ENCODE data around the gene EPO. TPM values are rescaled to one million over a fixed set of nuclear protein-coding genes. Genes with fewer than 3 reads are reported as not detected.
"Not testable (repeated sequence)": the region's sequence is repeated elsewhere in the genome, so short reads cannot be mapped to it uniquely, and the experiment has no call there.

Gene EPO
- total and polyA plus RNA-seq, 4 donors, result 0.10 TPM; not detected in 3

DNA sequence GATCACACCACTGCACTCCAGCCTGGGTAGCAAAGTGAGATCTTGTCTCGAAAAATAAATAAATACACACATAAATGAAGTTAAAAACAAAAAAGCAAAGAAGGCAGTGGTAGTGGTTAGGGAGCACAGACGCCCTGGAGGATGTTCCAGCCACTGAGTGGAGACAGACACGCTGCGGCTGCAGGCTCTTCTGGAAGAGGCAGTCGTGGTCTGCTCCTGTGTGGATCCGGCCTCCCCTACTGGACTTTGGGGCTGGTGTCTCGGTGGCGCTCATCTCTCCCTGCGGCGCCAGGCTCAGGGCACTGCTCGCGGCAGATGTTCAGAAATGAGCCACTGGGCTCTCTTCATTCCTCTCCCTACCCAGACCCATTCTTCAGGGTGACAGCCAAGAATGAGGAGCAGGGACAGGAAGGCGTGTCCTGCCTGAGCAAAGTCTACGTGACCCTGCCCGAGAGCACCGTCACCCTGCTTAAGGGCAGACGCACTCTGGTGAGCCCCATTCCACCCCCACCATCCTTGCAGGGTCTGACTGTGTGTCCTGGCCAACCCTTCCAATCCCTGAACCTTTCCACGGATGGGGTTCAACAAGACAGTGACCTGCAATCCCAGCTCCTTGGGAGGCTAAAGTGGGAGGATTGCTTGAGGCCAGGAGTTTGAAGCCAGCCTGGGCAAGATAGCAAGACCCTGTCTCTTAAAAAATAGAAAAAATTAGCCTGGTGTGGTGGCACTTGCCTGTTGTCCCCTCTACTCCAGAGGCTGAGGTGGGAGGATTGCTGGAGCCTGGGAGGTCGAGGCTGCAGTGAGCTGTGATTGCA is 39.3 kb downstream of the EPO start:
- 76 to 81% methylated on average over 19 of the region's 19 CpGs for WGBS, 2 donors
- TF ChIP-seq CTCF (IDR thresholded peaks at IDR 0.05; ENCODE audit: control extremely low read depth, extremely low read depth), result no peak
- no peak for ATAC-seq (ENCODE audit: insufficient read depth, low FRiP score)

GRCh38 chr7:100762841-100763240 is 42.6 kb downstream of the EPO start:
- H3K9me3 ChIP-seq (ENCODE audit: control insufficient read depth in 4 of 4, insufficient read depth in 3 of 4, low read length in 3 of 4); H3K9ac ChIP-seq (ENCODE audit: insufficient read depth in 1 of 2, low read length in 2 of 2); H3K4me3 ChIP-seq; H3K36me3 ChIP-seq (ENCODE audit: control insufficient read depth in 4 of 4, insufficient read depth in 4 of 4, low read length in 4 of 4); H3K27me3 ChIP-seq (ENCODE audit: control insufficient read depth in 3 of 3, insufficient read depth in 3 of 3, low read length in 2 of 3); DNase-seq; H3K27ac ChIP-seq (ENCODE audit: low read depth in 1 of 2, low read length in 1 of 2); ATAC-seq (ENCODE audit: insufficient read depth, low FRiP score); H3K4me1 ChIP-seq (ENCODE audit: control insufficient read depth in 5 of 5, insufficient read depth in 5 of 5, low read length in 5 of 5): not testable (repeated sequence)
- WGBS, 2 donors, result 69 to 70% methylated on average over 5 of the region's 5 CpGs

More for the DNA sequence above, 39.3 kb downstream of the EPO start:
- Histone ChIP-seq H3K4me1 (ENCODE audit: control insufficient read depth in 5 of 5, insufficient read depth in 5 of 5, low read length in 5 of 5) (no peaks in the 10 kb centered on the region), H3K36me3 (ENCODE audit: control insufficient read depth in 4 of 4, insufficient read depth in 4 of 4, low read length in 4 of 4) (no peaks in the 10 kb centered on the region), H3K27me3 (ENCODE audit: control insufficient read depth in 3 of 3, insufficient read depth in 3 of 3, low read length in 2 of 3) (no peaks in the 10 kb centered on the region), H3K4me3 (no peak overlapping the region), H3K9ac (ENCODE audit: insufficient read depth in 1 of 2, low read length in 2 of 2) (no peak overlapping the region), H3K27ac (ENCODE audit: low read depth in 1 of 2, low read length in 1 of 2) (no peak overlapping the region), H3K9me3 (ENCODE audit: control insufficient read depth in 4 of 4, insufficient read depth in 3 of 4, low read length in 3 of 4) (no peaks in the 10 kb centered on the region)
- DNase-seq, result peak in 1 of 3 donors; percentile 7

GRCh38 chr7:100763556-100764140 is 43.4 kb downstream of the EPO start:
- Histone ChIP-seq H3K36me3 (ENCODE audit: control insufficient read depth in 4 of 4, insufficient read depth in 4 of 4, low read length in 4 of 4) (no peaks in the 10 kb centered on the region), H3K4me1 (ENCODE audit: control insufficient read depth in 5 of 5, insufficient read depth in 5 of 5, low read length in 5 of 5) (no peaks in the 10 kb centered on the region), H3K27me3 (ENCODE audit: control insufficient read depth in 3 of 3, insufficient read depth in 3 of 3, low read length in 2 of 3) (no peaks in the 10 kb centered on the region), H3K4me3 (no peak overlapping the region), H3K27ac (ENCODE audit: low read depth in 1 of 2, low read length in 1 of 2) (no peak overlapping the region), H3K9me3 (ENCODE audit: control insufficient read depth in 4 of 4, insufficient read depth in 3 of 4, low read length in 3 of 4) (no peaks in the 10 kb centered on the region), H3K9ac (ENCODE audit: insufficient read depth in 1 of 2, low read length in 2 of 2) (no peak overlapping the region)
- ATAC-seq (ENCODE audit: insufficient read depth, low FRiP score) (no peak), DNase-seq (no peak)
- no peak for TF ChIP-seq CTCF (IDR thresholded peaks at IDR 0.05; ENCODE audit: control extremely low read depth, extremely low read depth)
- 68 to 84% methylated on average over 14 of the region's 14 CpGs for WGBS, 2 donors

- Histone ChIP-seq H3K27ac (ENCODE audit: low read depth in 1 of 2, low read length in 1 of 2) (no peak overlapping the region), H3K9ac (ENCODE audit: insufficient read depth in 1 of 2, low read length in 2 of 2) (no peak overlapping the region), H3K4me3 (no peak overlapping the region), H3K27me3 (ENCODE audit: control insufficient read depth in 3 of 3, insufficient read depth in 3 of 3, low read length in 2 of 3) (no peaks in the 10 kb centered on the region), H3K36me3 (ENCODE audit: control insufficient read depth in 4 of 4, insufficient read depth in 4 of 4, low read length in 4 of 4) (no peaks in the 10 kb centered on the region), H3K4me1 (ENCODE audit: control insufficient read depth in 5 of 5, insufficient read depth in 5 of 5, low read length in 5 of 5) (no peaks in the 10 kb centered on the region), H3K9me3 (ENCODE audit: control insufficient read depth in 4 of 4, insufficient read depth in 3 of 4, low read length in 3 of 4) (no peaks in the 10 kb centered on the region)
- ATAC-seq (ENCODE audit: insufficient read depth, low FRiP score) (no peak), DNase-seq (no peak)
- no peak for TF ChIP-seq CTCF (IDR thresholded peaks at IDR 0.05; ENCODE audit: control extremely low read depth, extremely low read depth)
- WGBS, 2 donors, result 76 to 78% methylated on average over 10 of the region's 10 CpGs
These were observed 44.6 kb downstream of the EPO start for GRCh38 chr7:100764841-100765240.
